Ovary (tissue), 3 donors: Measurements from ENCODE around the gene AFF1.

Experiments
- EP300 ChIP-seq: sonication (generic); formaldehyde crosslinking; IDR thresholded peaks from one replicate; pipeline ENCODE4 v1.6.1; 2017; ENCODE audit warnings: antibody characterized with exemption
- POLR2A ChIP-seq: fragments of 450-650 bp; IDR thresholded peaks from one replicate; pipeline ENCODE4 v1.6.1; 2017; ENCODE audit warnings: antibody characterized with exemption, mild to moderate bottlenecking, moderate library complexity
- TF ChIP-seq, protein P1 (sequence below), 3 donors: fragments of 450-650 bp in 2 of 3; fragments of 200-600 bp in 1 of 3; IDR thresholded peaks; one replicate each; pipeline versions ENCODE4 v1.5.1 to v1.8.0; 2016 to 2022; ENCODE audit warnings: antibody characterized with exemption in 3 of 3, mild to moderate bottlenecking in 1 of 3
- donor health status: DM: no; HTN: no; CAD: no.

GRCh38 chr4:87024201-87024600, 89.4 kb downstream of the AFF1 start:
- TF ChIP-seq, protein P1, sequence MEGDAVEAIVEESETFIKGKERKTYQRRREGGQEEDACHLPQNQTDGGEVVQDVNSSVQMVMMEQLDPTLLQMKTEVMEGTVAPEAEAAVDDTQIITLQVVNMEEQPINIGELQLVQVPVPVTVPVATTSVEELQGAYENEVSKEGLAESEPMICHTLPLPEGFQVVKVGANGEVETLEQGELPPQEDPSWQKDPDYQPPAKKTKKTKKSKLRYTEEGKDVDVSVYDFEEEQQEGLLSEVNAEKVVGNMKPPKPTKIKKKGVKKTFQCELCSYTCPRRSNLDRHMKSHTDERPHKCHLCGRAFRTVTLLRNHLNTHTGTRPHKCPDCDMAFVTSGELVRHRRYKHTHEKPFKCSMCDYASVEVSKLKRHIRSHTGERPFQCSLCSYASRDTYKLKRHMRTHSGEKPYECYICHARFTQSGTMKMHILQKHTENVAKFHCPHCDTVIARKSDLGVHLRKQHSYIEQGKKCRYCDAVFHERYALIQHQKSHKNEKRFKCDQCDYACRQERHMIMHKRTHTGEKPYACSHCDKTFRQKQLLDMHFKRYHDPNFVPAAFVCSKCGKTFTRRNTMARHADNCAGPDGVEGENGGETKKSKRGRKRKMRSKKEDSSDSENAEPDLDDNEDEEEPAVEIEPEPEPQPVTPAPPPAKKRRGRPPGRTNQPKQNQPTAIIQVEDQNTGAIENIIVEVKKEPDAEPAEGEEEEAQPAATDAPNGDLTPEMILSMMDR (IDR thresholded peaks at IDR 0.05) = no peak
- TF ChIP-seq POLR2A (no peak), EP300 (no peak)
